ENCODE measurements around the gene SRP14. TPM values are rescaled to one million over a fixed set of nuclear protein-coding genes. Genes with fewer than 3 reads are reported as not detected.
"Not testable (repeated sequence)": the region's sequence is repeated elsewhere in the genome, so short reads cannot be mapped to it uniquely, and the experiment has no call there.

Gene SRP14
- total RNA-seq, 5 donors from 2014 or later (not counting 1 experiment from before 2014, with no cell fraction given) = 115 to 128 (median 119) TPM

GRCh38 chr15:40016224-40016865 is 22.6 kb downstream of the SRP14 start:
- Mint-ChIP-seq H3K4me1 (no peaks in the 10 kb centered on the region), H3K4me3 (no peak overlapping the region), H3K9me3 (peaks cover 6 to 16% (median 8%) of the 10 kb centered on the region in 3 donors), H3K27me3 (no peaks in the 10 kb centered on the region), H3K36me3 (peaks cover 75% of the 10 kb centered on the region), H3K27ac (no peak overlapping the region)
- DNase-seq (no peak), ATAC-seq (replicated peaks in 1 of 4) (no peak)
- H3K27ac ChIP-seq (ENCODE audit: low read length) = no peak overlapping the region
- H3K4me3 ChIP-seq (ENCODE audit: control insufficient read depth in 1 of 2, extremely low read depth in 1 of 2, low read length in 1 of 2) = no peak overlapping the region
- WGBS (ENCODE audit: insufficient coverage) = 83% methylated on average over 2 of the region's 4 CpGs
- POLR2A ChIA-PET = interaction anchor here in 1 of 2 donors (0.8 kb wide), 1 partner anchor 13 kb away, joined by 3 read pairs; no protein-coding TSS in a partner anchor
- no peaks in the 10 kb centered on the region for H3K4me1 ChIP-seq (ENCODE audit: control insufficient read depth in 1 of 2, extremely low read depth in 1 of 2, insufficient read depth in 2 of 2, low read length in 2 of 2)
- CTCF ChIA-PET = no interaction called here
- peaks cover 10 to 18% of the 10 kb centered on the region in 2 donors for H3K36me3 ChIP-seq (ENCODE audit: control insufficient read depth in 2 of 2, extremely low read depth in 1 of 2, insufficient read depth in 1 of 2, low read length in 1 of 2)
- no peaks in the 10 kb centered on the region for H3K27me3 ChIP-seq (replicated peaks in 1 of 2; ENCODE audit: control insufficient read depth in 2 of 2, extremely low read depth in 1 of 2, insufficient read depth in 2 of 2, low read length in 1 of 2)
- no peaks in the 10 kb centered on the region for H3K9me3 ChIP-seq

GRCh38 chr15:40014390-40014789 is 24.6 kb downstream of the SRP14 start:
- no peak overlapping the region for H3K4me3 ChIP-seq (ENCODE audit: control insufficient read depth in 1 of 2, extremely low read depth in 1 of 2, low read length in 1 of 2)
- H3K36me3 ChIP-seq (ENCODE audit: control insufficient read depth in 2 of 2, extremely low read depth in 1 of 2, insufficient read depth in 1 of 2, low read length in 1 of 2) = peaks cover 2 to 13% of the 10 kb centered on the region in 2 donors
- no peaks in the 10 kb centered on the region for H3K4me1 Mint-ChIP-seq
- H3K27me3 ChIP-seq (replicated peaks in 1 of 2; ENCODE audit: control insufficient read depth in 2 of 2, extremely low read depth in 1 of 2, insufficient read depth in 2 of 2, low read length in 1 of 2) = no peaks in the 10 kb centered on the region
- H3K27ac Mint-ChIP-seq = no peak overlapping the region
- H3K36me3 Mint-ChIP-seq = peaks cover 81% of the 10 kb centered on the region
- H3K4me1 ChIP-seq (ENCODE audit: control insufficient read depth in 1 of 2, extremely low read depth in 1 of 2, insufficient read depth in 2 of 2, low read length in 2 of 2) = no peaks in the 10 kb centered on the region
- no peak for DNase-seq
- no peaks in the 10 kb centered on the region for H3K9me3 ChIP-seq
- no peak for ATAC-seq (replicated peaks in 1 of 4)
- ChIA-PET CTCF (interaction anchor here in 1 of 2 donors (0.6 kb wide), 1 partner anchor 19 kb away, joined by 3 read pairs; no protein-coding TSS in a partner anchor), POLR2A (no interaction called here)
- no peaks in the 10 kb centered on the region for H3K27me3 Mint-ChIP-seq
- WGBS (ENCODE audit: insufficient coverage) = 100% methylated on average over 2 of the region's 3 CpGs
- peaks cover 6 to 16% (median 8%) of the 10 kb centered on the region in 3 donors for H3K9me3 Mint-ChIP-seq
- H3K27ac ChIP-seq (ENCODE audit: low read length) = no peak overlapping the region
- no peak overlapping the region for H3K4me3 Mint-ChIP-seq

GRCh38 chr15:40013372-40013771 is 25.6 kb downstream of the SRP14 start:
- H3K27me3 Mint-ChIP-seq; ATAC-seq (replicated peaks in 1 of 4); H3K4me3 ChIP-seq (ENCODE audit: control insufficient read depth in 1 of 2, extremely low read depth in 1 of 2, low read length in 1 of 2); H3K27ac Mint-ChIP-seq; H3K9me3 ChIP-seq; H3K4me1 ChIP-seq (ENCODE audit: control insufficient read depth in 1 of 2, extremely low read depth in 1 of 2, insufficient read depth in 2 of 2, low read length in 2 of 2); CTCF ChIA-PET; H3K4me1 Mint-ChIP-seq; DNase-seq; H3K36me3 ChIP-seq (ENCODE audit: control insufficient read depth in 2 of 2, extremely low read depth in 1 of 2, insufficient read depth in 1 of 2, low read length in 1 of 2); POLR2A ChIA-PET; H3K27ac ChIP-seq (ENCODE audit: low read length); H3K4me3 Mint-ChIP-seq; H3K27me3 ChIP-seq (replicated peaks in 1 of 2; ENCODE audit: control insufficient read depth in 2 of 2, extremely low read depth in 1 of 2, insufficient read depth in 2 of 2, low read length in 1 of 2): not testable (repeated sequence)
- 100% methylated on average over 2 of the region's 6 CpGs for WGBS (ENCODE audit: insufficient coverage)
- Mint-ChIP-seq H3K36me3 (peaks cover 83% of the 10 kb centered on the region), H3K9me3 (peaks cover 6 to 16% (median 8%) of the 10 kb centered on the region in 3 donors)

GRCh38 chr15:40011303-40011702 is 27.7 kb downstream of the SRP14 start:
- ATAC-seq (replicated peaks in 1 of 4) = no peak
- WGBS (ENCODE audit: insufficient coverage) = no CpG with 5 or more reads among the region's 4 CpGs
- peaks cover 76% of the 10 kb centered on the region for H3K36me3 Mint-ChIP-seq
- H3K9me3 Mint-ChIP-seq = peaks cover 6 to 16% (median 8%) of the 10 kb centered on the region in 3 donors
- ChIA-PET POLR2A (no interaction called here), CTCF (no interaction called here)
- no peaks in the 10 kb centered on the region for H3K9me3 ChIP-seq
- H3K27me3 ChIP-seq (replicated peaks in 1 of 2; ENCODE audit: control insufficient read depth in 2 of 2, extremely low read depth in 1 of 2, insufficient read depth in 2 of 2, low read length in 1 of 2) = no peaks in the 10 kb centered on the region
- H3K27ac Mint-ChIP-seq = no peak overlapping the region
- H3K4me3 ChIP-seq (ENCODE audit: control insufficient read depth in 1 of 2, extremely low read depth in 1 of 2, low read length in 1 of 2) = no peak overlapping the region
- no peaks in the 10 kb centered on the region for H3K4me1 ChIP-seq (ENCODE audit: control insufficient read depth in 1 of 2, extremely low read depth in 1 of 2, insufficient read depth in 2 of 2, low read length in 2 of 2)
- H3K4me3 Mint-ChIP-seq = no peak overlapping the region
- H3K27me3 Mint-ChIP-seq = no peaks in the 10 kb centered on the region
- H3K27ac ChIP-seq (ENCODE audit: low read length) = no peak overlapping the region
- no peaks in the 10 kb centered on the region for H3K4me1 Mint-ChIP-seq
- H3K36me3 ChIP-seq (ENCODE audit: control insufficient read depth in 2 of 2, extremely low read depth in 1 of 2, insufficient read depth in 1 of 2, low read length in 1 of 2) = peaks cover 0 to 20% of the 10 kb centered on the region in 2 donors
- no peak for DNase-seq

- Histone ChIP-seq H3K4me1 (ENCODE audit: control insufficient read depth in 1 of 2, extremely low read depth in 1 of 2, insufficient read depth in 2 of 2, low read length in 2 of 2) (no peaks in the 10 kb centered on the region), H3K27me3 (replicated peaks in 1 of 2; ENCODE audit: control insufficient read depth in 2 of 2, extremely low read depth in 1 of 2, insufficient read depth in 2 of 2, low read length in 1 of 2) (no peaks in the 10 kb centered on the region), H3K4me3 (ENCODE audit: control insufficient read depth in 1 of 2, extremely low read depth in 1 of 2, low read length in 1 of 2) (no peak overlapping the region), H3K36me3 (ENCODE audit: control insufficient read depth in 2 of 2, extremely low read depth in 1 of 2, insufficient read depth in 1 of 2, low read length in 1 of 2) (peaks cover 0 to 20% of the 10 kb centered on the region in 2 donors), H3K27ac (ENCODE audit: low read length) (no peak overlapping the region), H3K9me3 (no peaks in the 10 kb centered on the region)
- H3K27me3 Mint-ChIP-seq = no peaks in the 10 kb centered on the region
- WGBS (ENCODE audit: insufficient coverage) = 100% methylated on average over 4 of the region's 4 CpGs
- DNase-seq (no peak), ATAC-seq (replicated peaks in 1 of 4) (no peak)
- H3K4me3 Mint-ChIP-seq = no peak overlapping the region
- CTCF ChIA-PET = no interaction called here
- peaks cover 73% of the 10 kb centered on the region for H3K36me3 Mint-ChIP-seq
- peaks cover 6 to 16% (median 8%) of the 10 kb centered on the region in 3 donors for H3K9me3 Mint-ChIP-seq
- H3K4me1 Mint-ChIP-seq = no peaks in the 10 kb centered on the region
- POLR2A ChIA-PET = no interaction called here
- H3K27ac Mint-ChIP-seq = no peak overlapping the region
These were observed 28.3 kb downstream of the SRP14 start for GRCh38 chr15:40010686-40011085.

GRCh38 chr15:40008061-40008765 is 30.8 kb downstream of the SRP14 start:
- Mint-ChIP-seq H3K4me1 (no peaks in the 10 kb centered on the region), H3K27ac (no peak overlapping the region), H3K36me3 (peaks cover 65% of the 10 kb centered on the region), H3K9me3 (peaks cover 0 to under 1% (median 0%) of the 10 kb centered on the region in 3 donors), H3K27me3 (no peaks in the 10 kb centered on the region), H3K4me3 (no peak overlapping the region)
- H3K4me1 ChIP-seq (ENCODE audit: control insufficient read depth in 1 of 2, extremely low read depth in 1 of 2, insufficient read depth in 2 of 2, low read length in 2 of 2) = no peaks in the 10 kb centered on the region
- CTCF ChIA-PET = interaction anchor here in 1 of 2 donors (0.7 kb wide), 1 partner anchor 321 kb away, joined by 3 read pairs; no protein-coding TSS in a partner anchor
- 83% methylated on average over 3 of the region's 3 CpGs for WGBS (ENCODE audit: insufficient coverage)
- POLR2A ChIA-PET = no interaction called here
- no peaks in the 10 kb centered on the region for H3K27me3 ChIP-seq (replicated peaks in 1 of 2; ENCODE audit: control insufficient read depth in 2 of 2, extremely low read depth in 1 of 2, insufficient read depth in 2 of 2, low read length in 1 of 2)
- H3K36me3 ChIP-seq (ENCODE audit: control insufficient read depth in 2 of 2, extremely low read depth in 1 of 2, insufficient read depth in 1 of 2, low read length in 1 of 2) = peaks cover 5 to 31% of the 10 kb centered on the region in 2 donors
- no peak for ATAC-seq (replicated peaks in 1 of 4)
- no peak for DNase-seq
- H3K27ac ChIP-seq (ENCODE audit: low read length) = no peak overlapping the region
- no peaks in the 10 kb centered on the region for H3K9me3 ChIP-seq
- H3K4me3 ChIP-seq (ENCODE audit: control insufficient read depth in 1 of 2, extremely low read depth in 1 of 2, low read length in 1 of 2) = no peak overlapping the region

Measured in T-cell (primary cell).